PC-9 (cell line): ENCODE measurements around the gene IMPG1.

Source experiments
- CTCF ChIP-seq: fragments of 200-600 bp; sonication (generic); conservative IDR thresholded peaks from 2 replicates; pipeline ENCODE4 v1.6.1; 2017; ENCODE audit warnings: mixed run types, antibody characterized with exemption, mild to moderate bottlenecking, moderate library complexity
- EZH2 ChIP-seq: fragments of 200-600 bp; sonication (generic); IDR thresholded peaks from 2 replicates; pipeline ENCODE4 v1.8.0; 2017; ENCODE audit warnings: antibody characterized with exemption, low read depth

DNA sequence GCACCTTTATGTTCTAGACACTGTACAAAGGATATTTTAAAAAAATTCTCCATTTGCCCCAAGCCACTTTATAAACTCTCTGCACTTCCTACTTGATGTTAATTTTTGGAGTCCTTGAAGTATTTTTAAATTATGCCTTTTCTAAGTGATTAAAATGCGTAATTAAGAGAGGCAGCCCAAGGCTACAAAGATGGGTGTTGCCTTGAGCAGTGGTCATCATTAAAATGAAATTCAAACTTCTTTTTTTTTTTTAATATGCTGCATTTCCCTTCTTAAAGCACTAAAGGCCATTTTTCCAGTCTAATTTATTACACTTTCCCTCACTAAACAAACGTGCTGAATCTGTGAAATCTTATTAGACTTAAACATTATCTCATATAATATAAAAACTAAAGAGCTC is 102.4 kb downstream of the IMPG1 start:
- TF ChIP-seq CTCF = no peak
- no peak for TF ChIP-seq EZH2
